AG09309 (cell line): Measurements from ENCODE around the gene PDE2A.

Experiments used
- DNase-seq: peaks from one replicate; pipeline ENCODE4 v3.0.0-alpha.2; 2010; ENCODE audit warnings: low read depth
- H3K4me3 ChIP-seq: 2 replicates; pipeline ENCODE4 v1.5.1; 2011; ENCODE audit warnings: mild to moderate bottlenecking, low read depth, low read length, moderate library complexity; ENCODE audit not compliant: control insufficient read depth
- TF ChIP-seq, protein P1 (sequence below): IDR thresholded peaks from 2 replicates; pipeline ENCODE4 v1.5.1; 2011; ENCODE audit warnings: mild to moderate bottlenecking, low read depth, low read length, inconsistent platforms; ENCODE audit not compliant: insufficient read depth, control insufficient read depth; ENCODE audit errors: missing control alignments

PDE2A gene

DNA sequence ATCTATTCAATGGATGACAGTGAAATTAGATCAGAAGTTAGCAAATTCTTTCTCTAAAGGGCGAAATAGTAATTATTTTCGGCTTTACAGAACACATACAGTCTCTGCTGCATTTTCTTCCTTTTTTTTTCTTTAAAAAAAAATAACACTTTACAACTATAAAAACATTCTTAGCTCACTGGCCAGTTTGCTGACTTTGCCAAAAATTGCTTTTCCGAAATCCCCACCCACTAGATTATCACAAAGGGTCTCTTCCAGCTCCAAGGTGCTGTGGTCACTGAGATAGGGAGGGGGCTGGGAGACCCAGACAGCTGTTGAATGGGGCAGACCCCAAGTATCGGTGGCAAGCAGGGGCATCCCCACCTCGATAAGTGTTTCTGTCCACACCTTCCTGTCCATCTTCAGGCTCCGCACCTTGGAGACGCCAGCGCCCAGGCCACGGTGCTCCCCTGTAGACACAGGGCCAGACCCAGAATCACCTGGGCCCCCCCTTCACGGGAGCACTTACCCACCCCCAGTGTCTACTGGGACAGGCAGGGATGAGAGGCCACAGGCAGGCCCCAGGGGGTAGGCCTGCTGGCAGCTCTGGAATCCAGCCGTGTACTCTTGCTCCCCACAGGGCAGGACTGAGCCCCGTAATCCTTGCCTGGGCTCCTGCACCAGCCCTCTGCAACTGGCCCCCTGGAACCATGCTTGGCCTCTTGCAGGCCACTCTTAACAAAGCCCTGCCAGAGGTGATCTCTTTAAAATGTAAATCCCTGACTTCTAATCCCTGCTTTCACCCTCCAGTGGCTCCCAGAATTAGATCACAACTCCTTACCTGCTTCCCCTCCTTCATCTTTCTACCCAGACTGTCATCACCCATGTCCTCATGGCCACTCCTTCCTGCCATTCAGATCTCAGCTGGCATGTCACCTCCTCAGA is 31.5 kb upstream of the PDE2A start:
- TF ChIP-seq, protein P1, sequence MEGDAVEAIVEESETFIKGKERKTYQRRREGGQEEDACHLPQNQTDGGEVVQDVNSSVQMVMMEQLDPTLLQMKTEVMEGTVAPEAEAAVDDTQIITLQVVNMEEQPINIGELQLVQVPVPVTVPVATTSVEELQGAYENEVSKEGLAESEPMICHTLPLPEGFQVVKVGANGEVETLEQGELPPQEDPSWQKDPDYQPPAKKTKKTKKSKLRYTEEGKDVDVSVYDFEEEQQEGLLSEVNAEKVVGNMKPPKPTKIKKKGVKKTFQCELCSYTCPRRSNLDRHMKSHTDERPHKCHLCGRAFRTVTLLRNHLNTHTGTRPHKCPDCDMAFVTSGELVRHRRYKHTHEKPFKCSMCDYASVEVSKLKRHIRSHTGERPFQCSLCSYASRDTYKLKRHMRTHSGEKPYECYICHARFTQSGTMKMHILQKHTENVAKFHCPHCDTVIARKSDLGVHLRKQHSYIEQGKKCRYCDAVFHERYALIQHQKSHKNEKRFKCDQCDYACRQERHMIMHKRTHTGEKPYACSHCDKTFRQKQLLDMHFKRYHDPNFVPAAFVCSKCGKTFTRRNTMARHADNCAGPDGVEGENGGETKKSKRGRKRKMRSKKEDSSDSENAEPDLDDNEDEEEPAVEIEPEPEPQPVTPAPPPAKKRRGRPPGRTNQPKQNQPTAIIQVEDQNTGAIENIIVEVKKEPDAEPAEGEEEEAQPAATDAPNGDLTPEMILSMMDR: no peak
- DNase-seq: no peak
- H3K4me3 ChIP-seq: no peak overlapping the region

DNA sequence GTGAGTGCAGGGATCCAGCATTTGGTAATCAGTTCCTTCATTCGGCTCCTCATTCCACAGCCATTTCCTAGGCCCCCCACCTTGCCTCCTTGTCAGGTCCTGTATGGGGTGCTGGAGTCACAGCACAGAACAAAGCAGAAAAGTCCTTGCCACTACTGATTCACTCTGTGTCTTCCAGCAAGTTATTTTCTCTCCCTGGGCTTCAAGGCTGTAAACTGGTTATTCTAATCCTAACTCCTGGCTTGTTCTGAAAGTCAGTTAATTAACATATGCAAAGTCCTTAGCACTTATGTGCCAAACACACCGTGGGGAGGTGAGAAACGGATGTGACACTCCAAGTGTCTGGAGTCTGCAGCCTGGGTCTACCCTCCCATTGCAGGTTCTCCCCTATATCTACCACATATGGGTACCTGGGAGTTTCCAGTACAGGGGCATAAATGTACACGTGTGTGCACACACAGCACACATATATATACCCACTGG is 30.6 kb upstream of the PDE2A start:
- TF ChIP-seq, protein P1: no peak
- no peak overlapping the region for H3K4me3 ChIP-seq
- no peak for DNase-seq

DNA sequence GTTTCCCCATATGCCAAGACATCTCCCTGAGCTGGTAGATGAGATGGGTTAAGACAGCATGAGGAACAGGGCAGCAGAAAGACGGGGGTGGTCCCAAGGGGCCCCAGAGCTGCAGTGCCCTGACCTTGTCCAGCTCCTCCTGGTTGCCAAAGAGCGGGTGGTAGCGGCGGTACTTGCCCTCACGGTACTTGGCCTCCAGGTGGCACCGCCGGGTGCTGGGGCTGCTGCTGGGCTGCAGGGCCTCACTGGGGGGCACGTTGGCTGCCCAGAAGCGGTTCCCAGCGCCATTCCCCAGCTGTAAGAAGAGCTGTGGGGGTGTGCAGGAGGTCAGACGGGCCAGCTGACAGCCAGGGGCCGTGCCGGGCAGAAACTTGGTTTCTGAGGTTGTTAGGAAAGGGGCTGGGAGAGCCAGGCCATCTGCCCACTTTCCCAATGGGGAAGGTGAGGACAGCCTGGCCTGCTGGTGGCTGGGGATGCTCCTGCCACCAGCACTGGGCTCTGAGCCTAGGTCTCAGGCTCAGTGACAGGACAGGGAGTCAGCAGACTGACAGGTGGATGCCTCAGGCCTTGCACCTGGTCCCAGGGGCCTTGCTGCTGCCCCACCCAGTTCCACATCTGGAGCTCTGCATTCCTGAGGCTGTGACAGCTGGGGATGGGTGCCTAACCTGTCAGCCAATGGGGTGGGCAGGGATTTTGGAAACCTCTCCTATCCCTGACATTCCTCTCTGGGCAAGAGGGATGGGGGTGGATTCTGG is 30.0 kb upstream of the PDE2A start:
- DNase-seq: no peak
- H3K4me3 ChIP-seq: no peak overlapping the region
- TF ChIP-seq, protein P1: peak; percentile 24

DNA sequence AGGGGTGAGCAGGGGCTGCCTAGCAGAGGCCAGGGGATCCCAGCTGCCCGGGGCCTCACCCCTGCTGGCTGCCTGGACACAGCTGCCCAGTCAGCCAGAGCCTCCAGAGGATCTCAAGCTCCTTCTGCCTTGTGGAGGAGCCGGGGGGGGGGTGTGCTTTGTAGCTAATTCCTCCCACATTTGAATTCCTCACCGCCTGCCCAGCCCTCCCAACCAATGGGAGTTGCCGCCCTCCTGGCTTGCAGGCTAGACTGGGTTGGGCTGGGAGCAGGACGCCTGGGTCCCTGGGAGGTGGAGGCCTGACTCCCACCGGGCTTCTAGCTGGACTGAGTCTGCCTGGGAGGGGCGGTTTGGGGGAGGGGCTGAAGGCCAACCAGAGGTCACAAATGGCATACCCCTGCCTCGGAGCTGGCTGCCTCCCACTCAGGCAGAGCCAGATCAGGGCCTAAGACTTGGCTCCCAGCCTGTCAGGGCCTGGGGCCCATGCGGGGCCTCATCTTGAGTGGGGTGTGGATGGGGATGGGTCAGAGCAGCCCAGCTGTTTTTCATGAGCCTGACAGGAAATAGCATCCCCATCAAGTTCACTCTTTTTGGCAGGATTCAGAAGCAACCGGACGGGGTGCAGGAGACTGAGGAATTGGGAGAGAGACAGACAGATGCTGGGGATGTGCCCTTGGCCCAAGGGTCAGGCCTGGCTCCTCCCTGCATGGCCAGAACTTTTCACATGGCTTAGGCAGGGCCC is 29.2 kb upstream of the PDE2A start:
- TF ChIP-seq, protein P1: no peak
- DNase-seq: peak; percentile 62
- H3K4me3 ChIP-seq: peak overlapping the region; percentile 36

DNA sequence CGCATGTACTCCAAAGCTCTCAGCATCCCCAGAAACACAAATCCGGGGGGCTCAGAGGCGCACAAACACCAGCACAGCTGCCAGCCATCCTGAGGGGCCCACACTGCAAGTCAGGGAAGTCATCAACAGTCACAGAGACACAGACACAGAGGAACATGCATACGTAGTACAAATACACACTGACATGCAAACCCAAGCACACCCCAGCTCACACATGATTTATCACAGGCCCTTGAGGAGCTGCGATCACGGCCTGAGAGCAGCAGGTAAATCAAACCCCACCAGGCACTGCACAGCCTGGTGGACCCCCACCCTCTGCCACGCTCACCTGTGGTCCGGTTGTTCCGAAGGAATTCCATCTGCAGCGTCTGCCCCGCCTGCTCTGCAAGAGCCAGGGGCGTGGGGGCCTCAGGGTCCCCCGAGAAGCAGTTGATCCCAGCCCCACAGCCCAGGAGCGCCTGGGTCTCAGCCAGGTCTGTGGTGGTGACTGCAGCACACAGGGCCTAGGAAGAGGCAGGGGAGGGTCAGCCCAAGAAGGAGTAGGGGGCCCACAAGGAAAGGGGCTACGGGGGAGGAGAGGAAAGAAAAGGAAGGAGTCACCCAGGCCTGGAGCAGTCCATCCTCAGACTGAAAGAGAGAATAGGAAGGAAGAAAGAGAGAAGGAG is 28.5 kb upstream of the PDE2A start:
- H3K4me3 ChIP-seq: peak overlapping the region; percentile 36
- DNase-seq: no peak
- TF ChIP-seq, protein P1: no peak
